Peyer's patch (tissue), 4 donors: ENCODE data around the gene RPUSD2. TPM values are rescaled to one million over a fixed set of nuclear protein-coding genes. Genes with fewer than 3 reads are reported as not detected.

Experiments
- DNase-seq, 3 donors: peaks; one replicate each; pipeline ENCODE4 v3.0.0-alpha.2; 2017 to 2019
- H3K27ac ChIP-seq, 4 donors: fragments of 200-600 bp; sonication (generic); one replicate each; pipeline ENCODE4 v1.5.1; 2016 to 2019
- H3K27me3 ChIP-seq, 2 donors: fragments of 200-600 bp; sonication (generic); one replicate each; pipeline ENCODE4 v1.5.1; 2019
- H3K36me3 ChIP-seq, 3 donors: fragments of 200-600 bp; sonication (generic); one replicate each; pipeline ENCODE4 v1.5.1; 2016 to 2019
- H3K4me1 ChIP-seq, 4 donors: fragments of 200-600 bp; sonication (generic); one replicate each; pipeline ENCODE4 v1.5.1; 2016 to 2019
- H3K4me3 ChIP-seq, 4 donors: fragments of 200-600 bp; sonication (generic); 1 replicate in 3 of 4; 2 replicates in 1 of 4; pipeline ENCODE4 v1.5.1; 2016 to 2019; ENCODE audit warnings: mild to moderate bottlenecking in 1 of 4
- H3K9me3 ChIP-seq, 4 donors: fragments of 200-600 bp; sonication (generic); one replicate each; pipeline ENCODE4 v1.5.1; 2016 to 2019; ENCODE audit warnings: mild to moderate bottlenecking in 1 of 4
- POLR2A ChIP-seq, 2 donors: fragments of 450-650 bp; IDR thresholded peaks; one replicate each; pipeline ENCODE4 v1.5.1; 2017; ENCODE audit warnings: antibody characterized with exemption in 2 of 2, mild to moderate bottlenecking in 2 of 2, moderate library complexity in 2 of 2
- total RNA-seq, 4 donors: library from RNA; depleted of rRNA; stranded (reverse); fragments of >200 nt; gene quantifications; one replicate each; pipeline ENCODE4 v1.1.0, GENCODE V29; 2016
- TF ChIP-seq, protein P1 (sequence below), 6 experiments: fragments of 450-650 bp in 4 of 6; fragments of 200-600 bp in 2 of 6; sonication (generic) in 1 of 6; IDR thresholded peaks; one replicate each; pipeline ENCODE4 v1.5.1; 2017 to 2019; ENCODE audit warnings: antibody characterized with exemption in 6 of 6, mild to moderate bottlenecking in 3 of 6, moderate library complexity in 1 of 6

Gene RPUSD2
- total RNA-seq, 4 donors from 2014 or later = 4.7 to 21.5 (median 6.8) TPM

DNA sequence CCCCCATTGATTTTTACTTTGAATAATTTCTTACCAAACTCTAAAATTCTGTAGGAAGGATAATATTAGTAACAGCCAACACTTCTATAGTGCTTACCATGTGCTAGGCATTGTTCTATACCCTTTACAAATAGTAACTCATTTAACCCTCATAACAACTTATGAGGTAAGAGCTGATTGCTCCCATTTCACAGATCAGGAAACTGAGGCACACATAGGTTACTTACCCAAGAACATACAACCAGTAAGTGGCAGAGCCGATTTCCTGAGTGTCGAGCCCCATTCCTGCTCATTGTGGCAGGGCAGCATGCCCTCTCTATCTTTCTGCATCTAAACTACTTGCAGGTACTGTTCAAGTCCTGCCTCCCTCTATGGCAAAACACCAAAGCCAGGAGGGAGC, 13.2 kb upstream of the RPUSD2 start:
- H3K36me3 ChIP-seq = peaks cover 0 to 50% (median 0%) of the 10 kb centered on the region in 3 donors
- no peaks in the 10 kb centered on the region for H3K9me3 ChIP-seq
- no peak for DNase-seq
- TF ChIP-seq POLR2A (IDR thresholded peaks at IDR 0.05) = no peak
- TF ChIP-seq, protein P1, sequence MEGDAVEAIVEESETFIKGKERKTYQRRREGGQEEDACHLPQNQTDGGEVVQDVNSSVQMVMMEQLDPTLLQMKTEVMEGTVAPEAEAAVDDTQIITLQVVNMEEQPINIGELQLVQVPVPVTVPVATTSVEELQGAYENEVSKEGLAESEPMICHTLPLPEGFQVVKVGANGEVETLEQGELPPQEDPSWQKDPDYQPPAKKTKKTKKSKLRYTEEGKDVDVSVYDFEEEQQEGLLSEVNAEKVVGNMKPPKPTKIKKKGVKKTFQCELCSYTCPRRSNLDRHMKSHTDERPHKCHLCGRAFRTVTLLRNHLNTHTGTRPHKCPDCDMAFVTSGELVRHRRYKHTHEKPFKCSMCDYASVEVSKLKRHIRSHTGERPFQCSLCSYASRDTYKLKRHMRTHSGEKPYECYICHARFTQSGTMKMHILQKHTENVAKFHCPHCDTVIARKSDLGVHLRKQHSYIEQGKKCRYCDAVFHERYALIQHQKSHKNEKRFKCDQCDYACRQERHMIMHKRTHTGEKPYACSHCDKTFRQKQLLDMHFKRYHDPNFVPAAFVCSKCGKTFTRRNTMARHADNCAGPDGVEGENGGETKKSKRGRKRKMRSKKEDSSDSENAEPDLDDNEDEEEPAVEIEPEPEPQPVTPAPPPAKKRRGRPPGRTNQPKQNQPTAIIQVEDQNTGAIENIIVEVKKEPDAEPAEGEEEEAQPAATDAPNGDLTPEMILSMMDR (IDR thresholded peaks at IDR 0.05) = no peak
- no peak overlapping the region for H3K27ac ChIP-seq
- no peaks in the 10 kb centered on the region for H3K27me3 ChIP-seq
- H3K4me1 ChIP-seq = peaks cover 0 to 2% (median 0%) of the 10 kb centered on the region in 4 donors
- H3K4me3 ChIP-seq = no peak overlapping the region

DNA sequence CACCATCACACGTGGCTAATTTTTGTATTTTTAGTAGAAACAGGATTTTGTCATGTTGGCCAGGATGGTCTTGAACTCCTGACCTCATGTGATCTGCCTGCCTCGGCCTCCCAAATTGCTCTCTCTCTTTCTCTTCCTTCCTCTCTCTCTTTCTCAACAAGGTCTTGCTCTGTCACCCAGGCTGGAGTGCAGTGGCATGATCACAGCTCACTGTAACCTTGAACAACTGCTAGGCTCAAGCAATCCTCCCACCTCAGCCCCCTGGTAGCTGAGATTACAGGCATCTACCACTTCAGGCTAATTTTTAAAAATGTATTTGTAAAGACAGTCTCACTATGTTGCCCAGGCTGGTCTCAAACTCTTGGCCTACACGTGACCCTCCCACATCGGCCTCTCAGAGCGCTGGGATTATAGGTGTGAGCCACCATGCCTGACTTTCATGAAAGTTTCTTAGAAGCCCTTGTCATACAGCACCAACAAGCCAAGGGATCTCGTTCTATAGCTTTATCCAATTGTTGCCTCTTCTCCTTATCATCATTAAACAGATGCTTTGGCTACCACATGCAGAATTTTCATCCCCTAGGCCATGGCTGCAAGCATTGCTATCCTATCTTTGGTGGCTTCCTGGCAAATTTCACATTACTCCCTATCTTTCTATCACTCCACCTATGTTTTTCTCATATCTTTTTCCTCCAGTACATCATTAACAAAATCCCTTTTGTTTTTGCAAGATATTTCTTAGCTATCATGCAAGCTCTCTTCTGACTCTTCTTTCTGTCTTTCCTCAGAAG, 10.0 kb upstream of the RPUSD2 start:
- Histone ChIP-seq H3K36me3 (peaks cover 0 to 35% (median 0%) of the 10 kb centered on the region in 3 donors), H3K27ac (peak overlapping the region in 2 of 4 donors; percentile 42 to 59), H3K9me3 (no peaks in the 10 kb centered on the region), H3K4me3 (no peak overlapping the region), H3K4me1 (peaks cover 0 to 16% (median 2%) of the 10 kb centered on the region in 4 donors), H3K27me3 (no peaks in the 10 kb centered on the region)
- no peak for TF ChIP-seq POLR2A (IDR thresholded peaks at IDR 0.05)
- TF ChIP-seq, protein P1 (IDR thresholded peaks at IDR 0.05) = no peak
- DNase-seq = no peak

DNA sequence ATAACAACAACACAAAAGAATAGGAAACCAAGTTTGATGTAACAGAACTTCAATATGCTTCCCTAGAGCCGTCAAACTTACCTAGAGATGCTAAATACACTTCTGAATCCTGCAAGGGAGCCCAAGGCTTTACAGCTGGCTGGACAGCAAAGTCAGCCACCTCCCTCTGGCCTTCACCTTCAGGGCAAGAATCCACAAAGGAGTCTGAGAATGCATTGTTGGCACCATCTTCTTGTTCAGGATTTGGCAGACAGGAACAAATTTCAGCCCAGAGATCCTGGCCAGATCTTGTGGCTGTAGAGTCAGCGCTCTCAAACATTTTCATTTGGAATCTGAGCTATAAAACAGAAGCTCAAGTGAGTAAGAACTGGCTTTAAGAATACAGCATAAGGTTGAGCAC, 6.4 kb upstream of the RPUSD2 start:
- Histone ChIP-seq H3K4me1 (peaks cover 0 to 18% (median 2%) of the 10 kb centered on the region in 4 donors), H3K4me3 (no peak overlapping the region), H3K27ac (no peak overlapping the region), H3K36me3 (peaks cover 0 to 11% (median 0%) of the 10 kb centered on the region in 3 donors), H3K27me3 (no peaks in the 10 kb centered on the region), H3K9me3 (no peaks in the 10 kb centered on the region)
- no peak for DNase-seq
- TF ChIP-seq, protein P1 (IDR thresholded peaks at IDR 0.05) = no peak
- TF ChIP-seq POLR2A (IDR thresholded peaks at IDR 0.05) = no peak

DNA sequence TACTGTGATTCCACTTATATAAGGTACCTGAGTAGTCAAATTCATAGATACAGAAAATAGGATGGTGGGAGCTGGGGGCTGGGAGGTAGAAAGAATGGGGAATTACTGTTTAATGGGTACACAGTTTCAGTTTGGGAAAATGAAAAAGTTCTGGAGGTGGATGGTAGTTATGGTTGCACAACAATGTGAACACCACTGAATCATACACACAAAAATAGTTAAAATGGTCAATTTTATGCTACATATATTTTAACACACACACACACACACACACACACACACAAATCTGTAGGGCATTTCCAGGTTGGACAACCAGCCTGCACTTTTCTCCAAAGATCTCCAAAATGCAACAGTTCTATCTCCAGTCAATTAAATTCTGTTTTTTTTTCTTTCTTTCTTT, 5.7 kb upstream of the RPUSD2 start:
- Histone ChIP-seq H3K27ac (no peak overlapping the region), H3K9me3 (no peaks in the 10 kb centered on the region), H3K27me3 (no peaks in the 10 kb centered on the region), H3K4me3 (no peak overlapping the region), H3K36me3 (peaks cover 0 to 11% (median 0%) of the 10 kb centered on the region in 3 donors), H3K4me1 (peaks cover 0 to 19% (median 2%) of the 10 kb centered on the region in 4 donors)
- TF ChIP-seq POLR2A (IDR thresholded peaks at IDR 0.05) = no peak
- TF ChIP-seq, protein P1 (IDR thresholded peaks at IDR 0.05) = no peak
- no peak for DNase-seq

DNA sequence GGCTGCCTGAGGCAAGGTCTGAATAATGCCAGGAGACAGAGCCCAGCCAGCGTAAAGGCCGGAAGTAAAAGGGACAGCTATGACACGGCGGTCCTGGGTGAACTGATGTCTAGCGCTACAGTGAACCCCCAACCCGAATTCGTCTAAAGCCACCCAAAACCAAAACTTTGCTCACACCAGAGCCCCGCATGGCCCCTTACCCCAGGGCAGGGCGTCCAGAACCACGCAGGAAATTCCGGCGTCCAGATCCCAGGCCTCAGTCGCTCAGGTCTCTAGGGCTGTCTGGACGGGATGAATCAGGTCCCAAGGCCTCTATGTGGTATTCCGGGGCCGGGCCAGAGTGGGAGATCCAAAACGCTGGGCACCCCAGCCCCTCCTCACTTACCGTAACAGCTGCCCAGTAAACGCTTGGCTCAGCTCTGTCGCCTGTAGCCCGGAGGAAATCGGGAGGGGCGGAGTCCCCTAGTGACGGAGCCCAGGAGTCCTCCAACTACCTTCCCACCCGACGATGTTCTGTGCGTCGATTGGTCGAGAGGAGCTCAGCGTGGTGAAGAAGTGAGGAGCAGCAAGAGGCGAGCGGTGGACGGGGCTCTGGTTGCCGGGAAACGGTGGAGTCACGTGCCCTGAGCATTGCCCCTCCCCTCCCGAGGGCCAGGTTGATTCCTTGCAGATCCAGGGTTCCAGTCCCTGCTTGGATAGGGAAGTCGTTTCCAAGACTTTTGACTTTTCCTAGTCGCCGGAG, 4.3 kb upstream of the RPUSD2 start, which contains the start of gene CCDC32:
Gene CCDC32 (minus strand): TSS at position 452 of the 742 bp plus-strand sequence. CDS start 2,027 bp downstream, outside the sequence.
- Histone ChIP-seq H3K9me3 (no peaks in the 10 kb centered on the region), H3K36me3 (peaks cover 0 to 11% (median 0%) of the 10 kb centered on the region in 3 donors), H3K4me1 (peaks cover 0 to 24% (median 4%) of the 10 kb centered on the region in 4 donors), H3K27me3 (no peaks in the 10 kb centered on the region), H3K4me3 (peak within 1 kb of the TSS; percentile 88 to 95 (median 94)), H3K27ac (peak within 1 kb of the TSS; percentile 93 to 97 (median 96))
- peak; percentile 67 to 85 for TF ChIP-seq POLR2A (IDR thresholded peaks at IDR 0.05)
- TF ChIP-seq, protein P1 (IDR thresholded peaks at IDR 0.05) = no peak
- DNase-seq = peak; percentile 97 to 99 (median 98)
